ENCODE data around the gene FER1L5. TPM values are rescaled to one million over a fixed set of nuclear protein-coding genes. Genes with fewer than 3 reads are reported as not detected.
A peak's percentile ranks its signal among the peaks of the same experiment; 100 is the strongest.
"Not testable (repeated sequence)": the region's sequence is repeated elsewhere in the genome, so short reads cannot be mapped to it uniquely, and the experiment has no call there.

The FER1L5 gene
- total RNA-seq, 2 experiments from 2014 or later: not detected

- ChIA-PET CTCF (interaction anchor here (0.7 to 1.2 kb wide), 10 partner anchors 9 to 474 kb away, joined by 3 to 7 read pairs (median 3); no protein-coding TSS in a partner anchor), POLR2A (interaction anchor here (0.6 to 1.6 kb wide), 12 partner anchors 10 to 918 kb away, joined by 3 to 6 read pairs (median 3); partner anchors contain the start of gene ANKRD36)
- peaks cover 34% of the 10 kb centered on the region for H3K4me1 Mint-ChIP-seq (ENCODE audit: low read depth)
- peaks cover 6% of the 10 kb centered on the region for H3K27me3 Mint-ChIP-seq (ENCODE audit: low read depth)
- peaks cover 33% of the 10 kb centered on the region for H3K36me3 Mint-ChIP-seq (ENCODE audit: low read depth)
- no peaks in the 10 kb centered on the region for H3K9me3 Mint-ChIP-seq (ENCODE audit: insufficient read depth)
- H3K27ac Mint-ChIP-seq: peak overlapping the region; percentile 96
- ATAC-seq (peak; percentile 86), DNase-seq (peak; percentile 85)
- H3K4me3 Mint-ChIP-seq: peak overlapping the region; percentile 80
These were observed 5.0 kb upstream of the FER1L5 start for GRCh38 chr2:96637385-96638143.

GRCh38 chr2:96638144-96639121 lies 4.1 kb upstream of the FER1L5 start, which contains the start of gene KANSL3:
TSS of gene KANSL3 (minus strand) at chr2:96638312. CDS start at chr2:96637135, 1,177 bp downstream.
- CTCF ChIA-PET: interaction anchor here (0.7 to 1.2 kb wide), 4 partner anchors 19 to 473 kb away, joined by 3 read pairs; partner anchors contain the start of gene CNNM4
- DNase-seq (peak; percentile 91), ATAC-seq (peak; percentile 81)
- Mint-ChIP-seq H3K36me3 (ENCODE audit: low read depth) (peaks cover 32% of the 10 kb centered on the region), H3K27me3 (ENCODE audit: low read depth) (peaks cover 6% of the 10 kb centered on the region), H3K4me1 (ENCODE audit: low read depth) (peaks cover 33% of the 10 kb centered on the region), H3K27ac (peak within 1 kb of the TSS; percentile 96), H3K9me3 (ENCODE audit: insufficient read depth) (no peaks in the 10 kb centered on the region), H3K4me3 (peak within 1 kb of the TSS; percentile 80)
- POLR2A ChIA-PET: interaction anchor here (0.7 to 1.6 kb wide), 10 partner anchors 9 to 101 kb away, joined by 3 to 6 read pairs (median 4); partner anchors contain the start of gene ARID5A

- CTCF ChIA-PET: no interaction called here
These were observed 5.1 kb downstream of the FER1L5 start for GRCh38 chr2:96647681-96648080.

GRCh38 chr2:96648306-96648930 lies 5.9 kb downstream of the FER1L5 start:
- POLR2A ChIA-PET: interaction anchor here (1.2 kb wide), 2 partner anchors 10 to 11 kb away, joined by 4 to 5 read pairs; partner anchors contain the start of gene KANSL3
- no peaks in the 10 kb centered on the region for H3K4me1 Mint-ChIP-seq (ENCODE audit: low read depth)
- no peak for ATAC-seq
- CTCF ChIA-PET: no interaction called here
- DNase-seq: no peak
- no peak overlapping the region for H3K4me3 Mint-ChIP-seq
- no peak overlapping the region for H3K27ac Mint-ChIP-seq
- H3K9me3 Mint-ChIP-seq (ENCODE audit: insufficient read depth): no peaks in the 10 kb centered on the region
- no peaks in the 10 kb centered on the region for H3K27me3 Mint-ChIP-seq (ENCODE audit: low read depth)
- H3K36me3 Mint-ChIP-seq (ENCODE audit: low read depth): no peaks in the 10 kb centered on the region

More at GRCh38 chr2:96647681-96648080, 5.1 kb downstream of the FER1L5 start:
- no peaks in the 10 kb centered on the region for H3K9me3 Mint-ChIP-seq (ENCODE audit: insufficient read depth)
- ATAC-seq (no peak), DNase-seq (no peak)
- no peaks in the 10 kb centered on the region for H3K4me1 Mint-ChIP-seq (ENCODE audit: low read depth)
- H3K27ac Mint-ChIP-seq: no peak overlapping the region
- H3K4me3 Mint-ChIP-seq: no peak overlapping the region
- H3K27me3 Mint-ChIP-seq (ENCODE audit: low read depth): no peaks in the 10 kb centered on the region
- H3K36me3 Mint-ChIP-seq (ENCODE audit: low read depth): no peaks in the 10 kb centered on the region
- POLR2A ChIA-PET: interaction anchor here (1.2 kb wide), 1 partner anchor 9 kb away, joined by 4 read pairs; the partner anchor contains the start of gene KANSL3

GRCh38 chr2:96649342-96649741 lies 6.8 kb downstream of the FER1L5 start:
- CTCF ChIA-PET: no interaction called here

GRCh38 chr2:96651793-96652192 lies 9.2 kb downstream of the FER1L5 start:
- Mint-ChIP-seq H3K9me3 (ENCODE audit: insufficient read depth) (no peaks in the 10 kb centered on the region), H3K27me3 (ENCODE audit: low read depth) (peaks cover 2% of the 10 kb centered on the region), H3K36me3 (ENCODE audit: low read depth) (no peaks in the 10 kb centered on the region), H3K4me3 (no peak overlapping the region), H3K27ac (no peak overlapping the region), H3K4me1 (ENCODE audit: low read depth) (no peaks in the 10 kb centered on the region)
- POLR2A ChIA-PET: interaction anchor here (1.4 kb wide), 1 partner anchor 13 kb away, joined by 3 read pairs; the partner anchor contains the start of gene KANSL3
- no peak for DNase-seq
- CTCF ChIA-PET: no interaction called here
- no peak for ATAC-seq

More at GRCh38 chr2:96649342-96649741, 6.8 kb downstream of the FER1L5 start:
- ATAC-seq (peak; percentile 27), DNase-seq (no peak)
- Mint-ChIP-seq H3K9me3 (ENCODE audit: insufficient read depth) (no peaks in the 10 kb centered on the region), H3K36me3 (ENCODE audit: low read depth) (no peaks in the 10 kb centered on the region), H3K4me1 (ENCODE audit: low read depth) (no peaks in the 10 kb centered on the region), H3K4me3 (no peak overlapping the region), H3K27ac (no peak overlapping the region), H3K27me3 (ENCODE audit: low read depth) (no peaks in the 10 kb centered on the region)
- POLR2A ChIA-PET: interaction anchor here (1.2 kb wide), 1 partner anchor 12 kb away, joined by 5 read pairs; the partner anchor contains the start of gene KANSL3

- DNase-seq; ATAC-seq; H3K27ac Mint-ChIP-seq; POLR2A ChIA-PET; H3K9me3 Mint-ChIP-seq (ENCODE audit: insufficient read depth); H3K4me3 Mint-ChIP-seq; H3K36me3 Mint-ChIP-seq (ENCODE audit: low read depth); H3K27me3 Mint-ChIP-seq (ENCODE audit: low read depth); H3K4me1 Mint-ChIP-seq (ENCODE audit: low read depth); CTCF ChIA-PET: not testable (repeated sequence)
These were observed 12.2 kb downstream of the FER1L5 start for GRCh38 chr2:96654791-96655190.

- peaks cover 4% of the 10 kb centered on the region for H3K27me3 Mint-ChIP-seq (ENCODE audit: low read depth)
- CTCF ChIA-PET: no interaction called here
- POLR2A ChIA-PET: no interaction called here
- no peak overlapping the region for H3K27ac Mint-ChIP-seq
- ATAC-seq (no peak), DNase-seq (no peak)
- H3K4me1 Mint-ChIP-seq (ENCODE audit: low read depth): no peaks in the 10 kb centered on the region
- H3K9me3 Mint-ChIP-seq (ENCODE audit: insufficient read depth): no peaks in the 10 kb centered on the region
- no peaks in the 10 kb centered on the region for H3K36me3 Mint-ChIP-seq (ENCODE audit: low read depth)
- H3K4me3 Mint-ChIP-seq: no peak overlapping the region
These were observed 13.0 kb downstream of the FER1L5 start for GRCh38 chr2:96655526-96655925.

- H3K4me1 Mint-ChIP-seq (ENCODE audit: low read depth): no peaks in the 10 kb centered on the region
- peaks cover 4% of the 10 kb centered on the region for H3K27me3 Mint-ChIP-seq (ENCODE audit: low read depth)
- no peak for ATAC-seq
- ChIA-PET CTCF (interaction anchor here (0.7 kb wide), 1 partner anchor 23 kb away, joined by 3 read pairs; no protein-coding TSS in a partner anchor), POLR2A (no interaction called here)
- no peak overlapping the region for H3K4me3 Mint-ChIP-seq
- no peaks in the 10 kb centered on the region for H3K9me3 Mint-ChIP-seq (ENCODE audit: insufficient read depth)
- no peak for DNase-seq
- no peak overlapping the region for H3K27ac Mint-ChIP-seq
- no peaks in the 10 kb centered on the region for H3K36me3 Mint-ChIP-seq (ENCODE audit: low read depth)
These were observed 14.0 kb downstream of the FER1L5 start for GRCh38 chr2:96656540-96656939.

GRCh38 chr2:96661324-96661723 lies 18.8 kb downstream of the FER1L5 start:
- H3K36me3 Mint-ChIP-seq (ENCODE audit: low read depth): no peaks in the 10 kb centered on the region
- no peak for ATAC-seq
- no peak for DNase-seq
- CTCF ChIA-PET: no interaction called here
- H3K9me3 Mint-ChIP-seq (ENCODE audit: insufficient read depth): no peaks in the 10 kb centered on the region
- no peak overlapping the region for H3K4me3 Mint-ChIP-seq
- H3K4me1 Mint-ChIP-seq (ENCODE audit: low read depth): no peaks in the 10 kb centered on the region
- H3K27ac Mint-ChIP-seq: no peak overlapping the region
- POLR2A ChIA-PET: no interaction called here
- H3K27me3 Mint-ChIP-seq (ENCODE audit: low read depth): peaks cover 6% of the 10 kb centered on the region

GRCh38 chr2:96662360-96662759 lies 19.8 kb downstream of the FER1L5 start:
- Mint-ChIP-seq H3K36me3 (ENCODE audit: low read depth) (no peaks in the 10 kb centered on the region), H3K27ac (no peak overlapping the region), H3K9me3 (ENCODE audit: insufficient read depth) (no peaks in the 10 kb centered on the region), H3K4me1 (ENCODE audit: low read depth) (no peaks in the 10 kb centered on the region), H3K27me3 (ENCODE audit: low read depth) (peaks cover 6% of the 10 kb centered on the region), H3K4me3 (no peak overlapping the region)
- ATAC-seq (no peak), DNase-seq (no peak)
- POLR2A ChIA-PET: no interaction called here
- CTCF ChIA-PET: no interaction called here

Data from activated CD8-positive, alpha-beta T cell treated with anti-CD3 and anti-CD28 coated beads, Interleukin-2, amount 10 ng/mL, durations not matched to agents 7 days and 5 days (primary cell).